ENCODE results near the gene SLC24A4. TPM values are rescaled to one million over a fixed set of nuclear protein-coding genes. Genes with fewer than 3 reads are reported as not detected.

The SLC24A4 gene
- total RNA-seq, 4 donors from 2014 or later, result 6.9 to 15.1 (median 8.3) TPM

GRCh38 chr14:92380131-92380530 lies 57.2 kb downstream of the SLC24A4 start:
- 83 to 89% methylated on average over 10 of the region's 10 CpGs for WGBS, 2 donors
- H3K27ac ChIP-seq, result no peak overlapping the region

GRCh38 chr14:92380582-92380981 lies 57.6 kb downstream of the SLC24A4 start:
- 91 to 92% methylated on average over 5 to 7 of the region's 9 CpGs for WGBS, 2 donors
- Histone ChIP-seq H3K27me3 (no peaks in the 10 kb centered on the region), H3K36me3 (no peaks in the 10 kb centered on the region), H3K4me1 (no peaks in the 10 kb centered on the region), H3K9me3 (no peaks in the 10 kb centered on the region), H3K27ac (no peak overlapping the region), H3K4me3 (no peak overlapping the region)
- no peak for TF ChIP-seq CTCF (IDR thresholded peaks at IDR 0.05)
- TF ChIP-seq EP300 (IDR thresholded peaks at IDR 0.05), result no peak
- TF ChIP-seq POLR2A (IDR thresholded peaks at IDR 0.05), result no peak
- DNase-seq (ENCODE audit: low spot score in 2 of 2), result no peak

More at GRCh38 chr14:92380131-92380530, 57.2 kb downstream of the SLC24A4 start:
- no peaks in the 10 kb centered on the region for H3K36me3 ChIP-seq
- no peaks in the 10 kb centered on the region for H3K27me3 ChIP-seq
- no peaks in the 10 kb centered on the region for H3K4me1 ChIP-seq
- no peak for DNase-seq (ENCODE audit: low spot score in 2 of 2)
- TF ChIP-seq EP300 (IDR thresholded peaks at IDR 0.05) (no peak), POLR2A (IDR thresholded peaks at IDR 0.05) (no peak), CTCF (IDR thresholded peaks at IDR 0.05) (no peak)
- H3K9me3 ChIP-seq, result no peaks in the 10 kb centered on the region
- H3K4me3 ChIP-seq, result no peak overlapping the region

- H3K27ac ChIP-seq, result no peak overlapping the region
These were observed 59.7 kb downstream of the SLC24A4 start for GRCh38 chr14:92382677-92383076.

GRCh38 chr14:92383805-92384204 lies 60.8 kb downstream of the SLC24A4 start:
- Histone ChIP-seq H3K36me3 (no peaks in the 10 kb centered on the region), H3K4me3 (no peak overlapping the region), H3K27me3 (no peaks in the 10 kb centered on the region), H3K4me1 (no peaks in the 10 kb centered on the region), H3K9me3 (no peaks in the 10 kb centered on the region), H3K27ac (no peak overlapping the region)
- DNase-seq (ENCODE audit: low spot score in 2 of 2), result no peak
- TF ChIP-seq CTCF (IDR thresholded peaks at IDR 0.05) (no peak), POLR2A (IDR thresholded peaks at IDR 0.05) (no peak), EP300 (IDR thresholded peaks at IDR 0.05) (no peak)
- 82 to 83% methylated on average over 12 of the region's 12 CpGs for WGBS, 2 donors

More at GRCh38 chr14:92382677-92383076, 59.7 kb downstream of the SLC24A4 start:
- H3K27me3 ChIP-seq, result no peaks in the 10 kb centered on the region
- no peak overlapping the region for H3K4me3 ChIP-seq
- no peaks in the 10 kb centered on the region for H3K36me3 ChIP-seq
- no peak for DNase-seq (ENCODE audit: low spot score in 2 of 2)
- H3K4me1 ChIP-seq, result no peaks in the 10 kb centered on the region
- TF ChIP-seq CTCF (IDR thresholded peaks at IDR 0.05), result no peak
- no peak for TF ChIP-seq EP300 (IDR thresholded peaks at IDR 0.05)
- TF ChIP-seq POLR2A (IDR thresholded peaks at IDR 0.05), result no peak
- no peaks in the 10 kb centered on the region for H3K9me3 ChIP-seq
- 63 to 83% methylated on average over 4 of the region's 4 CpGs for WGBS, 2 donors

- Histone ChIP-seq H3K27me3 (no peaks in the 10 kb centered on the region), H3K4me1 (no peaks in the 10 kb centered on the region), H3K4me3 (no peak overlapping the region), H3K9me3 (no peaks in the 10 kb centered on the region), H3K27ac (no peak overlapping the region), H3K36me3 (no peaks in the 10 kb centered on the region)
- DNase-seq (ENCODE audit: low spot score in 2 of 2), result no peak
- TF ChIP-seq EP300 (IDR thresholded peaks at IDR 0.05) (no peak), POLR2A (IDR thresholded peaks at IDR 0.05) (no peak), CTCF (IDR thresholded peaks at IDR 0.05) (no peak)
- 81 to 85% methylated on average over 5 of the region's 5 CpGs for WGBS, 2 donors
These were observed 61.6 kb downstream of the SLC24A4 start for GRCh38 chr14:92384461-92385133.
